Measurements from ENCODE around the gene CX3CR1. TPM values are rescaled to one million over a fixed set of nuclear protein-coding genes. Genes with fewer than 3 reads are reported as not detected.

The CX3CR1 gene
- total RNA-seq, 1 donor from 2014 or later = 0.42 TPM

DNA sequence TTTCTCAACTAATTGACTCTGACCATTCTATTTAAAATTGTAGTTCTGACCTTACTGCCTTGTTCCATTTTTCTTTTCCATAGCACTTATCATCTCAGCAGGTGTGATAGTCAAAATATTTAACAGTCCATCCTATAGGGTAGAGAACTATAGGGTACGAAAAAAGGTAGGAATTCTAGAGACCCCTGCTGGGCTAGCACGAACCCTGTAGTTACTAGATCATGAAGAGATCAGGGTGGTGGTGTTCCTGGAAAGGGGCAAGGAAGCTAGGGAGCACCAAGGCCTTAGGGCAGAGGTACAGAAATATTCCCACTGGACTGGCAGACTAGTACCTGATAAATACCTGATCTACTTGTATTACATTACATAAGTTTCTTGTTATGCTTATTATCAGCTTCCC is 55.5 kb downstream of the CX3CR1 start:
- no peak for DNase-seq (ENCODE audit: low spot score)

DNA sequence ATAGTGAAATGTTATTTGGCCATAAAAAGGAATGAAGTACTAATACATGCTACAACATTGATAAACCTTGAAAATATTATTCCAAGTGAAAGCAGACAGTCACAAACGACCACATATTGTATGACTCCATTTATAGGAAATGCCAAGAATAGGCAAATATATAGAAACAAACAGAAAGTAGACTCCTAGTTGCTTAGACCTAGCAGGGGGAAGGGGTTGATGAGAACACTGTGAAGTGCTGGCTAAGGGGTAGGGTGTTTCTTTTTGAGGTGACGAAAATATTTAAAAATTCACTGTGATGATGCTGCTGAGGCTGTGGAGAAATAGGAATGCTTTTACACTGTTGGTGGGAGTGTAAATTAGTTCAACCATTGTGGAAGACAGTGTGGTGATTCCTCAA is 56.9 kb downstream of the CX3CR1 start:
- DNase-seq (ENCODE audit: low spot score) = no peak

DNA sequence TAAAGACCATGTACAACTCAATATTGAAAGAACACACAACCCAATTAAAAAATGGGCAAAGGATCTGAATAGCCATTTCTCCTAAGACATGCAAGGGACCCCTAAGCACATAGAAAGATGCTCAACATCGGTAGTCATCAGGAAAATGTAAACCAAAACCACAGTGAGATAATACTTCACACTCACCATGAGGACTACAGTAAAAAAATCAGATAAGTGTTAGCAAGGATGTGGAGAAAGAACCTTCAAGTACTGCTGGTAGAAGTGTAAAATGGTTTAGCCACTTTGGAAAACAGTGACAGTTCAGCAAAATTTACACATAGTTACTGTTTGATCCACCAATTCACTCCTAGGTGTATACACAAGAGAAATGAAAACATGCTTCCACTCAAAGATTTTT is 57.4 kb downstream of the CX3CR1 start:
- no peak for DNase-seq (ENCODE audit: low spot score)

DNA sequence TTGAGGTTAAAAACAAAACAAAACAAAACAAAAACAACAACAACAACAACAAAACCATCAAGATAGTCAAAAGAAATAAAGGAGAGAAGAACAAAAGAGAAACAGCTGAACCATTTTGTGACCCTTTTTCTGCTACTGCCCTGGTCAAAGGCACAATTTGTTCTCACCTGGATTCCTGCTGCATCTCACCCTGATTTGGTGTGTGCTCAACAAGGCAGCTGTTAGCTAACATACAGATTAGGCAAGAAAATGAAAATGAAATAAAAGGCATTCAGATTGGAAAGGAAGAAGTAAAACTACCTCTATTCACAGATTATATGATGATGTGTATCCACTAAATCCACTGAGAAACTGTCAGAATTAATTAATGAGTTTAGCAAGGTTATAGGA is 58.7 kb downstream of the CX3CR1 start:
- no peak for DNase-seq (ENCODE audit: low spot score)

DNA sequence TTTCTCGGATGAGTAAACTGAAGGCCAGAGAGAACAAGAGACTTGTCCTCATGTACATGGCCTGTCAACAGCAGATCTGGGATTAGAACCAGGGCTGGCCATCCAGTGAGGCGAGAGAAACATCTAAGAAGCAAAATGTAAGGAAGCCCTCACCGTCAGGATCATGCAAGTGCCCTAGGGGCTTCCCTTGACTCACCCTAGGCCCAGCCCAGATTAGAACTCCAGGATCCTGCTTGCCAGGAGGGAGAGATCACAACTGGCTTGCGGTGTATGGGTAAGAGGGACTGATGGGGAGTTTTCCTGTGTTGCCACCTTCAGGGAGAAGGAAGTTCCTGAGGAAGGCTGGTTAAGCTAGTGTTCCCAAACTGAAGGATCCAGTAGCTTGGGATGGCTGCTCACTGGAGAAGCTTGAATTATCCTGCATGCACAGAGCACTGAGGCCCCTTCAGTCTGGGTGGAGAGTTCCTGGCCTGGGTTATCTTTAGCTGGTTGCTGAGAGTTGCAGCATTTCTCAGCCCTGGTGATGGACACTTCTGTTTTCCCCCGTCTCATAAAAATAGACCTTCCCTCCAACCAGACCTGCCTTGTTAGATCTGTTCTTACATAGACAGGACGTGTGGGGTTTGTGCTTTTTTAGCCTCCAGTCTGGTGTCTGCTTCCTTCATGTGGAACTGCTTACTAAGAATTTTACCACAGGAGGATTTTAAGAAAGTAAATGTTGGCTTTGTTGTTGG is 59.3 kb downstream of the CX3CR1 start:
- DNase-seq (ENCODE audit: low spot score) = no peak

DNA sequence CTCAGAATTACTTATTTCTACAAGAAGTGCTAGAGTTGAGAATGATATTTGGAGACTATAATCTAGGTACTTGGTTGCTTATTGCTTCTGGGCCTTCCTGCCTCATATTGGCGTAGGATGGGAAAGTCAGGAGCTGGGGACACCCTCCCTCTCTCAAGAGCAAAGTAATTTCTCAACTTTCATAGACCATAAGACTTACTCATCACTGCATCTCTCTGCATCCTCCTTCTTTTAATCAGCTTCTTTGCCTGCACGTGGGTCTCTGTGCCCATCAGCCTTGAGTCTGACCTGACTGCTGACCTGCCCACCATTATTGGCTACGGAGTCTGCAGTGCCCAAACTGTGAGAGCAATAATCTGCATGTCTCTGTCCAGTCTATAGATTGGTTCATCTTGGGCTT is 60.1 kb downstream of the CX3CR1 start:
- DNase-seq (ENCODE audit: low spot score) = no peak

DNA sequence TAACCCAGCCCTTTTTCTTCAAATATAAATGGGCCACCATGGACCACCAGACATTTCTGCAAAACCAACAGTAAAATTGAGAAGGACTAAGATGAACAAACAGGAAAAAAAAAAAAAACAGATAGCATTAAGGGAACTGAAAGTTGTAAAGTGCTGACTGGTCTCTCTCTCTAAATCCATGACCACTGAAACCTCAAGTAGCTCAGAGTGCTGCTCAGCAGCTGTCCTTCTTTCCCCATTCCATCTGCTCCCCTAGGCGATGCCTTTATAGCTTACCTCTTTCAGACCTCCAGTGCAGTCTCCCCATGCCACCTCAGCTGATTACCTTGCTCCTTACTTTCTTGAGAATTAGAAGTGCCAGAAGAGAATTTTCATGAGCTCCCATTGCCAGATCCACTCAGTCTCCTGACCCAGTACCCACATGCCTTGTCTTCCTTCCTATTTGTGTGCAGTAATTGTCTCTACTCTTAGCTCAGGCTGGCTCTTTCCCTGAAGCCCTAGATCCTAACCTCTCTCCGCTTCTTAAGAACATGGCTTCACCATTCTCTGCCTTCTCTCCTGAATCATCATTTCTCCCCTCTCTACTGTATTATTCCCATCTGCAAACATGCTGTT is 63.6 kb downstream of the CX3CR1 start:
- DNase-seq (ENCODE audit: low spot score) = no peak

DNA sequence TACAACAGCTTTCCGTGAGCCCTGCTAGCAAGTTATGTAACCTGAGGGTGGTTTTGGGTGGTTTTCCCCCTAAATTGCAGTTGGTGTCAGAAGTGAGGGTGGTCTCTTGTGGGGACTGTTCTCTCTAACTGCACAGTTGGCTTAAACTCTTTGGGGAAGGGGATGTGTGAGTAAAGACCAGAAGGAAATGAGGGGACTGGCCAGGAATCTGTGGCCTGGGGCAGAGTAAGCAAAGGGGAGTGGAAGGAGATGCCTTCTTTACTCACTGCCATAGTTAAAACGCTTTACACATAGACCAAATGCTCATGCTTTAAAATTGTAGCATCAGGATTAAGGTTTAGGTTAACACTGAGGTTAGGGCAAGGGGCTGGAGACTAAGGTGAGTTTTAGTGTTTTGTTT is 66.2 kb downstream of the CX3CR1 start:
- no peak for DNase-seq (ENCODE audit: low spot score)

Other genes with a start within 250 kb of the CX3CR1 start
- 0.32 TPM for gene SCN11A, start 228.1 kb downstream of the CX3CR1 start, total RNA-seq
- 23.4 TPM for gene WDR48, start 228.0 kb downstream of the CX3CR1 start, total RNA-seq
- gene GORASP1, start 172.4 kb downstream of the CX3CR1 start, total RNA-seq = 58.7 TPM
- 3.1 TPM for gene TTC21A, start 172.4 kb downstream of the CX3CR1 start, total RNA-seq
- 130 TPM for gene CSRNP1, start 126.4 kb downstream of the CX3CR1 start, total RNA-seq
- 0.10 TPM for gene XIRP1, start 87.4 kb downstream of the CX3CR1 start, total RNA-seq
- gene CCR8, start 49.7 kb upstream of the CX3CR1 start, total RNA-seq = not detected
- gene SLC25A38, start 103.3 kb upstream of the CX3CR1 start, total RNA-seq = 16.7 TPM
- 671 TPM for gene RPSA, start 126.7 kb upstream of the CX3CR1 start, total RNA-seq
- not detected for gene MOBP, start 187.6 kb upstream of the CX3CR1 start, total RNA-seq

All from mesenteric fat pad (tissue), 1 donor.